Measurements from ENCODE around the gene OR2Y1.
A peak's percentile ranks its signal among the peaks of the same experiment; 100 is the strongest.

OR2Y1 gene

GRCh38 chr5:180690562-180690961, 49.3 kb downstream of the OR2Y1 start:
- no peak for TF ChIP-seq Cebpa-rat (IDR thresholded peaks at IDR 0.05)
- peaks cover 8 to 38% (median 25%) of the 10 kb centered on the region in 10 experiments for H3K4me1 ChIP-seq
- no peaks in the 10 kb centered on the region for H3K36me3 ChIP-seq
- no peak overlapping the region for H3K4me3 ChIP-seq
- peak overlapping the region in 2 of 11 experiments; percentile 20 to 66; a peak in 1 of 22 replicates for H3K27ac ChIP-seq
- H3K27me3 ChIP-seq = no peaks in the 10 kb centered on the region
- H4K20me1 ChIP-seq = no peaks in the 10 kb centered on the region
- H3K4me2 ChIP-seq = peak overlapping the region in 5 of 11 experiments; percentile 69 to 80 (median 75); a peak in 6 of 22 replicates
- H3K9ac ChIP-seq = no peak overlapping the region; a peak in 1 of 22 replicates
- H3K9me3 ChIP-seq (replicated peaks in 1 of 11) = peaks cover 0 to 5% (median under 1%) of the 10 kb centered on the region in 11 experiments; a peak in 8 of 22 replicates

- H3K4me2 ChIP-seq = peak overlapping the region in 10 of 11 experiments; percentile 42 to 80 (median 70); a peak in 20 of 22 replicates
- peak overlapping the region in 6 of 11 experiments; percentile 36 to 66 (median 56); a peak in 12 of 22 replicates for H3K27ac ChIP-seq
- peaks cover 8 to 38% (median 25%) of the 10 kb centered on the region in 10 experiments for H3K4me1 ChIP-seq
- H3K9me3 ChIP-seq (replicated peaks in 1 of 11) = no peaks in the 10 kb centered on the region
- no peaks in the 10 kb centered on the region for H4K20me1 ChIP-seq
- H3K36me3 ChIP-seq = no peaks in the 10 kb centered on the region
- H3K9ac ChIP-seq = peak overlapping the region in 5 of 11 experiments; percentile 12 to 55 (median 28); a peak in 8 of 22 replicates
- TF ChIP-seq Cebpa-rat (IDR thresholded peaks at IDR 0.05) = no peak
- H3K4me3 ChIP-seq = no peak overlapping the region
- H3K27me3 ChIP-seq = no peaks in the 10 kb centered on the region
Measured at GRCh38 chr5:180689775-180690174, 50.1 kb downstream of the OR2Y1 start.

Measured in BLaER1 treated with 17β-estradiol and CSF1 and Interleukin-3, amounts not matched to agents 10 nM and 100 nM (cell line).